Gastrocnemius medialis (tissue), 4 donors: Measurements from ENCODE around the gene COX14.

Experiments
- CTCF ChIP-seq, 5 experiments: fragments of 450-650 bp in 3 of 5; fragments of 200-600 bp in 2 of 5; sonication (generic) in 2 of 5; IDR thresholded peaks in 4 of 5; conservative IDR thresholded peaks in 1 of 5; 1 replicate in 4 of 5; 2 replicates in 1 of 5; pipeline ENCODE4 v1.5.1; 2016 to 2019; ENCODE audit warnings: antibody characterized with exemption in 5 of 5, mild to moderate bottlenecking in 3 of 5, moderate library complexity in 3 of 5
- POLR2A ChIP-seq, 2 donors: fragments of 450-650 bp; IDR thresholded peaks; one replicate each; pipeline ENCODE4 v1.6.1; 2017; ENCODE audit warnings: antibody characterized with exemption in 2 of 2, mild to moderate bottlenecking in 2 of 2, moderate library complexity in 2 of 2

GRCh38 chr12:50120953-50121352 lies 8.9 kb downstream of the COX14 start:
- TF ChIP-seq CTCF (IDR thresholded peaks at IDR 0.05 in 4 of 5, conservative IDR thresholded peaks at IDR 0.05 in 1 of 5) (no peak), POLR2A (IDR thresholded peaks at IDR 0.05) (no peak)
